BJ (cell line): ENCODE results near the gene DDRGK1. TPM values are rescaled to one million over a fixed set of nuclear protein-coding genes. Genes with fewer than 3 reads are reported as not detected.

ENCODE experiments used
- CTCF ChIA-PET: fragments of 350-600 bp; formaldehyde crosslinking; extraction: SDS; loops from one replicate; lab custom pipeline; 2021; ENCODE audit warnings: antibody characterized with exemption, inconsistent platforms; lab: Yijun Ruan, JAX
- POLR2A ChIA-PET: fragments of 300-600 bp; sonication (Branson Sonifier 250); formaldehyde crosslinking; extraction: SDS; loops from one replicate; lab custom pipeline; 2021; ENCODE audit warnings: antibody characterized with exemption; lab: Charles Lee
- DNase-seq: peaks from one replicate; pipeline ENCODE4 v3.0.0-alpha.2; 2011; ENCODE audit warnings: low read depth
- H3K27me3 ChIP-seq: 2 replicates; pipeline ENCODE4 v1.6.0; 2011; ENCODE audit warnings: low read length; ENCODE audit not compliant: control insufficient read depth, insufficient read depth
- H3K36me3 ChIP-seq: 2 replicates; pipeline ENCODE4 v1.5.1; 2011; ENCODE audit warnings: low read length; ENCODE audit not compliant: control insufficient read depth, insufficient read depth
- H3K4me3 ChIP-seq: 2 replicates; pipeline ENCODE4 v1.5.1; 2011; ENCODE audit warnings: low read depth, mild to moderate bottlenecking, control low read depth, low read length
- CTCF ChIP-seq: IDR thresholded peaks from 2 replicates; pipeline ENCODE4 v1.5.1; 2011; ENCODE audit warnings: low read depth, mild to moderate bottlenecking, control low read depth, inconsistent platforms, low read length, moderate library complexity; ENCODE audit not compliant: insufficient read depth
- polyA plus RNA-seq: library from polyadenylated mRNA; depleted of rRNA; stranded (reverse); fragments of >200 nt; gene quantifications from 2 replicates; pipeline ENCODE4 v1.2.3, GENCODE V29; 2011; rRNA removed

Gene DDRGK1
- polyA plus RNA-seq, 1 experiment: 34.9 TPM

GRCh38 chr20:3150908-3151307 lies 53.6 kb downstream of the DDRGK1 start:
- TF ChIP-seq CTCF: no peak
- CTCF ChIA-PET: no interaction called here

GRCh38 chr20:3146732-3147341 lies 57.6 kb downstream of the DDRGK1 start:
- no peaks in the 10 kb centered on the region for H3K27me3 ChIP-seq
- CTCF ChIA-PET: no interaction called here
- TF ChIP-seq CTCF: no peak
- no peak for DNase-seq
- H3K4me3 ChIP-seq: no peak overlapping the region
- peaks cover 13% of the 10 kb centered on the region for H3K36me3 ChIP-seq
- POLR2A ChIA-PET: no interaction called here

More at GRCh38 chr20:3150908-3151307, 53.6 kb downstream of the DDRGK1 start:
- DNase-seq: no peak
- Histone ChIP-seq H3K36me3 (peaks cover 13% of the 10 kb centered on the region), H3K27me3 (no peaks in the 10 kb centered on the region), H3K4me3 (no peak overlapping the region)
- POLR2A ChIA-PET: no interaction called here

- Histone ChIP-seq H3K4me3 (no peak overlapping the region), H3K36me3 (peaks cover under 1% of the 10 kb centered on the region; the same call in 1 of the 2 replicates), H3K27me3 (no peaks in the 10 kb centered on the region)
- POLR2A ChIA-PET: interaction anchor here (0.7 kb wide), 1 partner anchor 200 kb away, joined by 3 read pairs; no protein-coding TSS in a partner anchor
- no peak for TF ChIP-seq CTCF
- CTCF ChIA-PET: no interaction called here
- no peak for DNase-seq
Measured at GRCh38 chr20:3141757-3142156, 62.7 kb downstream of the DDRGK1 start.

Other genes starting within 250 kb of the DDRGK1 start
- not detected in 2 replicates for gene GNRH2, start 161.1 kb downstream of the DDRGK1 start, polyA plus RNA-seq
- gene MRPS26, start 158.6 kb downstream of the DDRGK1 start, polyA plus RNA-seq: 27.4 and 37.2 TPM in 2 replicates
- gene OXT, start 133.1 kb downstream of the DDRGK1 start, polyA plus RNA-seq: not detected in 2 replicates
- not detected in 2 replicates for gene AVP, start 120.0 kb downstream of the DDRGK1 start, polyA plus RNA-seq
- 8.5 and 13.5 TPM in 2 replicates for gene FASTKD5, start 44.8 kb downstream of the DDRGK1 start, polyA plus RNA-seq
- 3.0 and 5.8 TPM in 2 replicates for gene UBOX5, start 44.8 kb downstream of the DDRGK1 start, polyA plus RNA-seq
- 6.9 and 8.8 TPM in 2 replicates for gene LZTS3, start 31.1 kb downstream of the DDRGK1 start, polyA plus RNA-seq
- 26.6 and 35.0 TPM in 2 replicates for gene ITPA, start 4.8 kb upstream of the DDRGK1 start, polyA plus RNA-seq
- gene SLC4A11, start 34.5 kb upstream of the DDRGK1 start, polyA plus RNA-seq: 0.94 and 1.2 TPM in 2 replicates
- gene DNAAF9, start 203.0 kb upstream of the DDRGK1 start, polyA plus RNA-seq: 10.0 and 10.4 TPM in 2 replicates